Spinal cord (tissue), 10 donors: ENCODE measurements around the gene CS. TPM values are rescaled to one million over a fixed set of nuclear protein-coding genes. Genes with fewer than 3 reads are reported as not detected.
"Not testable (repeated sequence)": the region's sequence is repeated elsewhere in the genome, so short reads cannot be mapped to it uniquely, and the experiment has no call there.

Experiments used
- DNase-seq, 6 donors: peaks; one replicate each; pipeline versions ENCODE4 v3.0.0 to v3.0.0-alpha.2; 2013 to 2015; ENCODE audit warnings: low spot score in 6 of 6, low read depth in 4 of 6
- H3K27ac ChIP-seq: one replicate; pipeline ENCODE4 v1.5.1; 2013; ENCODE audit warnings: low read depth, low read length, control low read depth
- H3K27me3 ChIP-seq: one replicate; pipeline ENCODE4 v1.6.1; 2013; ENCODE audit warnings: low read length; ENCODE audit not compliant: control insufficient read depth, insufficient read depth
- H3K36me3 ChIP-seq: one replicate; pipeline ENCODE4 v1.6.1; 2013; ENCODE audit warnings: low read length; ENCODE audit not compliant: control insufficient read depth, insufficient read depth
- H3K4me1 ChIP-seq: one replicate; pipeline ENCODE4 v1.6.1; 2013; ENCODE audit warnings: low read length; ENCODE audit not compliant: control insufficient read depth, insufficient read depth
- H3K4me3 ChIP-seq: one replicate; pipeline ENCODE4 v1.5.1; 2013; ENCODE audit warnings: low read depth, low read length, control low read depth
- H3K9me3 ChIP-seq: one replicate; pipeline ENCODE4 v1.6.1; 2013; ENCODE audit warnings: low read length; ENCODE audit not compliant: control insufficient read depth, insufficient read depth
- WGBS: methylation state at CpG from one replicate; pipeline ENCODE4 v1.1.5; 2013; ENCODE audit warnings: missing lambda C conversion rate; ENCODE audit not compliant: insufficient coverage; 5-methylcytosine and 5-hydroxymethylcytosine counted together
- polyA plus RNA-seq, 2 donors: library from polyadenylated mRNA; unstranded; fragments of 120-200 nt; gene quantifications; one replicate each; pipeline ENCODE4 v1.2.1, GENCODE V29; 2013; ENCODE audit not compliant: insufficient read length in 2 of 2
- total RNA-seq, 2 donors: library from RNA; depleted of rRNA in 1 of 2; stranded (reverse); fragments of 120-200 nt in 1 of 2; fragments of >200 nt in 1 of 2; gene quantifications; one replicate each; pipeline versions ENCODE4 v1.2.3 to v1.2.4, GENCODE V29; 2013 to 2014
- donor health status: healthy.

The CS gene
- total and polyA plus RNA-seq, 4 donors = 79.6 to 202 (median 187) TPM

GRCh38 chr12:56266693-56267442 lies 33.3 kb downstream of the CS start, which contains the start of gene COQ10A:
Gene COQ10A (plus strand): TSS chr12:56266942. CDS start chr12:56267119, 177 bp downstream.
- Histone ChIP-seq H3K9me3 (no peaks in the 10 kb centered on the region), H3K27ac (peak within 1 kb of the TSS; percentile 97), H3K4me1 (peaks cover 15% of the 10 kb centered on the region), H3K27me3 (no peaks in the 10 kb centered on the region), H3K4me3 (peak within 1 kb of the TSS; percentile 79), H3K36me3 (peaks cover 9% of the 10 kb centered on the region)
- WGBS = under 1% methylated on average over 68 of the region's 68 CpGs
- peak; percentile 75 to 96 (median 82) for DNase-seq

GRCh38 chr12:56266068-56266692 lies 34.0 kb downstream of the CS start:
- not testable (repeated sequence) for H3K27me3 ChIP-seq, H3K36me3 ChIP-seq, H3K9me3 ChIP-seq
- DNase-seq = peak in 1 of 6 donors; percentile 1
- Histone ChIP-seq H3K4me3 (peak overlapping the region; percentile 79), H3K27ac (peak overlapping the region; percentile 97), H3K4me1 (peaks cover 15% of the 10 kb centered on the region)
- 64% methylated on average over 13 of the region's 16 CpGs for WGBS

GRCh38 chr12:56262955-56263354 lies 37.2 kb downstream of the CS start:
- H3K4me1 ChIP-seq = peaks cover 25% of the 10 kb centered on the region
- H3K36me3 ChIP-seq, H3K9me3 ChIP-seq, H3K27me3 ChIP-seq, H3K27ac ChIP-seq, H3K4me3 ChIP-seq, DNase-seq: not testable (repeated sequence)
- WGBS = 82% methylated on average over 4 of the region's 7 CpGs

DNA sequence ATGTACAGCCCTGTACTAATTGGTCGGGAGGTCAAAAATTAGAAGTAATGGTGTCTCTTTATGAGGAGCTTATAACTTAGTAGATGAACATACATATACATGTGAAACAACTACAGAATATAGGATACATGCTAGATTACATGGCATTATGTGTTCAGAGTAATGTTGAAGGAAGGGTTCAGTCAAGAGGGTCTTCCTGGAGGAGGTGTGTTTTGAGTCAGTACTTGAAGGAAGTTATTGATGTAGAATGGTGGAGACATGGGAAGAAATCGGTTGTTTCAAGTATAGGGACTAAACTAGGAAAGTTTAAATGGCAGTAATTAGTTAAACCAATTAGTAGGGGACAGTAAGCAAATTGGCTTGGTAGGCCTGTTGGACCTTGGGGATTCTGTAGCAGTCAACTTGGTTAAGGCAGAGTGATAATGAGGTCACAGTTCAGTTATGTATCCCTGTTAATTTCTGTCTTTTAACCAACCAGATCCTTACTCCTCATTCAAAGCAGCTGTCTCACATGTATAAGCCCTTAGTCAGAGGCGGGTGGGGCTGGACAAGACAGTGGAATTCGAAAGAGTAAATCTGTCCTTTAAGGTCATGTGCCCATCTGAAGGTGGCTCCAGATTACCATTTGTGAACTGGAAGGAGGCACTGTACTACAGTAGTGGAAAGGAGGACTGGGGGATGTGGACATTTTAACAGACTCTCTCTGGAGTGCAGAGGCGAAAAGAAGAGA lies 38.5 kb downstream of the CS start:
- H3K27ac ChIP-seq = no peak overlapping the region
- WGBS = 97% methylated on average over 3 of the region's 5 CpGs
- no peaks in the 10 kb centered on the region for H3K9me3 ChIP-seq
- peaks cover 4% of the 10 kb centered on the region for H3K36me3 ChIP-seq
- H3K27me3 ChIP-seq = no peaks in the 10 kb centered on the region
- no peak for DNase-seq
- H3K4me3 ChIP-seq = no peak overlapping the region
- H3K4me1 ChIP-seq = peaks cover 28% of the 10 kb centered on the region

DNA sequence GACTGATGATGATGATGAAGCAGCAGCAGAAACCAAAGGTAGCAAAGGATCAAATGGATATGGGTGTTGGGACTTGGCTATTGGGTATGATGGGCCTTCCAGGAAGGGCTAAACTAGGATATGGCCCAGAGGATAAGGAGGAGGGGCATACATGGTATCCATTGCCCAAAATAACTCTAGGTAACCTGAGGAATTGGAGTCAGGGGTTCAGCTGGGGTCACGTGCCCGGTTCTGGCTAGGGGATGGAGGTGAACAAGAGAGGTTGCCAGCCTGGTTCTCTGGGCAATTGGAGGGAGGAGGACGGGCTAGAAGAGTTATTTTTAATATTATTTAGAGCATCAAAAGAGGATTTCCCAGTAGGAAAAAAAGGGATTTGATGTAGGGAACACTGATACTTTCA lies 39.2 kb downstream of the CS start:
- Histone ChIP-seq H3K4me3 (no peak overlapping the region), H3K9me3 (no peaks in the 10 kb centered on the region), H3K4me1 (peaks cover 27% of the 10 kb centered on the region), H3K27ac (no peak overlapping the region), H3K36me3 (peaks cover 12% of the 10 kb centered on the region), H3K27me3 (no peaks in the 10 kb centered on the region)
- DNase-seq = no peak
- WGBS = 80% methylated on average over 3 of the region's 3 CpGs

- Histone ChIP-seq H3K4me1 (peaks cover 27% of the 10 kb centered on the region), H3K27ac (no peak overlapping the region), H3K27me3 (no peaks in the 10 kb centered on the region), H3K9me3 (no peaks in the 10 kb centered on the region), H3K4me3 (no peak overlapping the region), H3K36me3 (peaks cover 17% of the 10 kb centered on the region)
- 87% methylated on average over 7 of the region's 8 CpGs for WGBS
- DNase-seq = no peak
Measured at GRCh38 chr12:56260380-56260779, 39.8 kb downstream of the CS start.

- H3K27me3 ChIP-seq = no peaks in the 10 kb centered on the region
- 0% methylated on average over 4 of the region's 9 CpGs for WGBS
- H3K4me3 ChIP-seq = peak overlapping the region; percentile 78
- H3K27ac ChIP-seq = peak overlapping the region; percentile 93
- H3K36me3 ChIP-seq = peaks cover 33% of the 10 kb centered on the region
- H3K4me1 ChIP-seq = peaks cover 27% of the 10 kb centered on the region
- no peak for DNase-seq
- no peaks in the 10 kb centered on the region for H3K9me3 ChIP-seq
Measured at GRCh38 chr12:56258820-56259183, 41.3 kb downstream of the CS start.

DNA sequence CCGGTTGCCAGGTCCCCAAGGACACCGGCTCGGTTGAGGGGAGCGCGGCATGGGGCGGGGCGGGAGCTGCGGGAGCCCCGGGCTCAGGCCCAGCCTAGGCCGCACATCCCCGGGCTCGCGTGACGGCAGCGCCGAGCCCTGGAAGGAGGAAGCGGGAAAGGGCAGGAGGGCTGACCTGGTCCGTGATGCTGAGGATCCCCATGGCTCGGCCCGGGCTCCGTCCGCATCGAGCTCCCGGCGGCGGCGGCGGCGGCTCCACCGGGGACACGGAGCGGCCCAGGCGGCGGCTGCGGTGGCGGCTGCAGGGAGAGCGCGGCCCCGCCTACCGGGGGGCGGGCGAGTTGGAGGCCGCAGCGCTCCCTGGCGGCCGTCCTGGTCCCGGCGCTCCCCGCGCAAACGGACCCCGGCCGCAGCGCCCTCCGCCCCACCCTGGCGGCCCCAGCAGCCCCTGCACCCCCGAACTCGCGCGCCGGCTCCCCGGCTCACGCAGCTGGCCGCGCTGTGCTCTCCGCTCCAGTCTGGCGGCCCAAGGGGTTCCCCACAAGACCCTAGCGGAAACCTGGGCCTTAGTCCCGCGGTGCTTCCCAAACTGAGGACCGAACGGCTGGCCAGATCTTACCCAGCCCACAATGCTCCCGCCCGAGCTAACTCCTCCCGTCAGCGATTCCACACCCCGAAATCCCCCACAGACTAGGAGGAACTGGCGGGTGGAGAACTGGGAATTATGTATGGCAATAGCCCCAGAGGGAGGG lies 41.9 kb downstream of the CS start, which contains the start of gene ANKRD52:
Gene ANKRD52, minus strand, starts transcription at position 317 of the 752 bp plus-strand sequence. Its CDS starts 115 bp downstream, at position 202.
- Histone ChIP-seq H3K27me3 (no peaks in the 10 kb centered on the region), H3K9me3 (no peaks in the 10 kb centered on the region), H3K36me3 (peaks cover 39% of the 10 kb centered on the region), H3K27ac (peak within 1 kb of the TSS; percentile 93), H3K4me3 (peak within 1 kb of the TSS; percentile 78), H3K4me1 (peaks cover 27% of the 10 kb centered on the region)
- WGBS = under 1% methylated on average over 72 of the region's 78 CpGs
- DNase-seq = peak; percentile 69 to 95 (median 78)

DNA sequence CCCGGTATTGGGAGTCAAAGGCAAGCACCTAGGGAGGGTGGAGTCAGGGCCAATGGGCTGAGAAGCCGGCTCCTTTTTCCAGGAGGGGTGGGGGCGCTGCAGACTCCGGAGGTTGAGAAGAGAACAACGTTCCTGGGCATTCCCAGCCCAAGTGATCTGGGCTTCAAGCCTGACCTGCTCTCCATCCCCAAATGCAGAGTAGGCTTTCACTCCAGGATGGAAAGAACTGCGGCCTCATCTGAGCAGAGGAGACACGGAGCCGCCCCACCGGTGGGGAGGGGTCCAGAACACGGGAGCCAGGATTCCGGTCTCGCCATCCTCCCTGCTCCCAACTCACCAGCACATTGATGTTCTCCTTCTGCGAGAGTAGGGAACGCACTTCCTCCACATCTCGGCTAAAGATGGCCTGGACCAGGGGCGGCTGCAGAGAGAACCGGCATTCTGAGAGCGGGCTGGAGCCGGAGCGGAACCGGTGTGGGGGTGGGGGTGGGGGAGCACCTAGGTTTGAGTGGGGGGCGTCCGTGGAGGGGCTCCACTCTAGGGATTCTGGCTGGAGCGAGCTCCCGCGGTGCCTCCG lies 42.6 kb downstream of the CS start:
- H3K27me3 ChIP-seq = no peaks in the 10 kb centered on the region
- under 1% methylated on average over 18 of the region's 27 CpGs for WGBS
- peaks cover 45% of the 10 kb centered on the region for H3K36me3 ChIP-seq
- peaks cover 27% of the 10 kb centered on the region for H3K4me1 ChIP-seq
- no peaks in the 10 kb centered on the region for H3K9me3 ChIP-seq
- peak in 3 of 6 donors; percentile 13 to 66 (median 51) for DNase-seq
- peak overlapping the region; percentile 78 for H3K4me3 ChIP-seq
- H3K27ac ChIP-seq = peak overlapping the region; percentile 63
